GM19351 (cell line): ENCODE results near the gene YAP1.
"Not testable (repeated sequence)": the region's sequence is repeated elsewhere in the genome, so short reads cannot be mapped to it uniquely, and the experiment has no call there.

Experiments used
- ATAC-seq: cut with Tn5 transposase; IDR thresholded peaks from one replicate; pipeline ENCODE4 v1.9.1; 2021; ENCODE audit warnings: mild to moderate bottlenecking, moderate library complexity; ENCODE audit not compliant: unreplicated experiment

Gene YAP1

GRCh38 chr11:102196351-102196750, 86.1 kb downstream of the YAP1 start:
- no peak for ATAC-seq

- no peak for ATAC-seq
Observed at GRCh38 chr11:102196816-102197215, 86.6 kb downstream of the YAP1 start.

GRCh38 chr11:102197670-102198139, 87.5 kb downstream of the YAP1 start:
- ATAC-seq, result no peak

- no peak for ATAC-seq
Observed at GRCh38 chr11:102199673-102200072, 89.4 kb downstream of the YAP1 start.

GRCh38 chr11:102200325-102200724, 90.1 kb downstream of the YAP1 start:
- not testable (repeated sequence) for ATAC-seq

GRCh38 chr11:102201776-102202175, 91.5 kb downstream of the YAP1 start:
- no peak for ATAC-seq

GRCh38 chr11:102202972-102203371, 92.7 kb downstream of the YAP1 start:
- no peak for ATAC-seq

- no peak for ATAC-seq
Observed at GRCh38 chr11:102204174-102204573, 93.9 kb downstream of the YAP1 start.

- no peak for ATAC-seq
Observed at GRCh38 chr11:102205805-102206204, 95.6 kb downstream of the YAP1 start.

- ATAC-seq, result no peak
Observed at GRCh38 chr11:102208835-102209234, 98.6 kb downstream of the YAP1 start.

GRCh38 chr11:102214623-102215022, 104.4 kb downstream of the YAP1 start:
- no peak for ATAC-seq

GRCh38 chr11:102216433-102217075, 106.3 kb downstream of the YAP1 start:
- ATAC-seq, result no peak

GRCh38 chr11:102220728-102221467, 110.7 kb downstream of the YAP1 start:
- no peak for ATAC-seq

- ATAC-seq, result no peak
Observed at GRCh38 chr11:102223859-102224258, 113.6 kb downstream of the YAP1 start.

- no peak for ATAC-seq
Observed at GRCh38 chr11:102225689-102226568, 115.7 kb downstream of the YAP1 start.

GRCh38 chr11:102226702-102227490, 116.6 kb downstream of the YAP1 start:
- no peak for ATAC-seq

GRCh38 chr11:102229510-102230123, 119.4 kb downstream of the YAP1 start:
- no peak for ATAC-seq

GRCh38 chr11:102230186-102230585, 119.9 kb downstream of the YAP1 start:
- no peak for ATAC-seq

GRCh38 chr11:102230911-102231310, 120.7 kb downstream of the YAP1 start:
- no peak for ATAC-seq

- ATAC-seq, result no peak
Observed at GRCh38 chr11:102234779-102235439, 124.7 kb downstream of the YAP1 start.
